ENCODE results near the gene DMXL1.

GRCh38 chr5:119048246-119048645 is 22.6 kb upstream of the DMXL1 start:
- TF ChIP-seq KLF9 (tag by site-specific recombination; IDR thresholded peaks at IDR 0.05; ENCODE audit: low read depth) (no peak), ZNF341 (tag by site-specific recombination; IDR thresholded peaks at IDR 0.05; ENCODE audit: low read depth) (no peak), ZBTB1 (tag by site-specific recombination; IDR thresholded peaks at IDR 0.05) (no peak), ZNF571 (tag by site-specific recombination; IDR thresholded peaks at IDR 0.05) (no peak), ZNF302 (tag by site-specific recombination; IDR thresholded peaks at IDR 0.05; ENCODE audit: low read depth) (no peak), ZNF664 (tag by site-specific recombination; IDR thresholded peaks at IDR 0.05) (no peak), ZNF214 (tag by site-specific recombination; IDR thresholded peaks at IDR 0.05; ENCODE audit: borderline replicate concordance) (no peak)
- TF ChIP-seq, protein P1, sequence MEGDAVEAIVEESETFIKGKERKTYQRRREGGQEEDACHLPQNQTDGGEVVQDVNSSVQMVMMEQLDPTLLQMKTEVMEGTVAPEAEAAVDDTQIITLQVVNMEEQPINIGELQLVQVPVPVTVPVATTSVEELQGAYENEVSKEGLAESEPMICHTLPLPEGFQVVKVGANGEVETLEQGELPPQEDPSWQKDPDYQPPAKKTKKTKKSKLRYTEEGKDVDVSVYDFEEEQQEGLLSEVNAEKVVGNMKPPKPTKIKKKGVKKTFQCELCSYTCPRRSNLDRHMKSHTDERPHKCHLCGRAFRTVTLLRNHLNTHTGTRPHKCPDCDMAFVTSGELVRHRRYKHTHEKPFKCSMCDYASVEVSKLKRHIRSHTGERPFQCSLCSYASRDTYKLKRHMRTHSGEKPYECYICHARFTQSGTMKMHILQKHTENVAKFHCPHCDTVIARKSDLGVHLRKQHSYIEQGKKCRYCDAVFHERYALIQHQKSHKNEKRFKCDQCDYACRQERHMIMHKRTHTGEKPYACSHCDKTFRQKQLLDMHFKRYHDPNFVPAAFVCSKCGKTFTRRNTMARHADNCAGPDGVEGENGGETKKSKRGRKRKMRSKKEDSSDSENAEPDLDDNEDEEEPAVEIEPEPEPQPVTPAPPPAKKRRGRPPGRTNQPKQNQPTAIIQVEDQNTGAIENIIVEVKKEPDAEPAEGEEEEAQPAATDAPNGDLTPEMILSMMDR (tag by site-specific recombination; IDR thresholded peaks at IDR 0.05), result no peak

Measured in HEK293 (cell line).